ENCODE measurements around the gene CAPN8.

CAPN8 gene

GRCh38 chr1:223654083-223654482 is 11.4 kb downstream of the CAPN8 start:
- no peak for DNase-seq

GRCh38 chr1:223653431-223653830 is 12.1 kb downstream of the CAPN8 start:
- no peak for DNase-seq

GRCh38 chr1:223653015-223653414 is 12.5 kb downstream of the CAPN8 start:
- no peak for DNase-seq

- DNase-seq, result no peak
Measured at GRCh38 chr1:223652436-223652941, 13.0 kb downstream of the CAPN8 start.

GRCh38 chr1:223651291-223651991 is 14.1 kb downstream of the CAPN8 start:
- no peak for DNase-seq

GRCh38 chr1:223650465-223650864 is 15.0 kb downstream of the CAPN8 start:
- no peak for DNase-seq

- no peak for DNase-seq
Measured at GRCh38 chr1:223649222-223649621, 16.3 kb downstream of the CAPN8 start.

- DNase-seq, result no peak
Measured at GRCh38 chr1:223647249-223647648, 18.3 kb downstream of the CAPN8 start.

- DNase-seq, result no peak
Measured at GRCh38 chr1:223645903-223646302, 19.6 kb downstream of the CAPN8 start.

- DNase-seq, result no peak
Measured at GRCh38 chr1:223642237-223642636, 23.3 kb downstream of the CAPN8 start.

GRCh38 chr1:223641523-223642039 is 23.9 kb downstream of the CAPN8 start:
- DNase-seq, result no peak

- DNase-seq, result peak in 1 of 3 donors; percentile 6
Measured at GRCh38 chr1:223639331-223639749, 26.2 kb downstream of the CAPN8 start.

- DNase-seq, result no peak
Measured at GRCh38 chr1:223635236-223635635, 30.3 kb downstream of the CAPN8 start.

GRCh38 chr1:223634423-223634822 is 31.1 kb downstream of the CAPN8 start:
- DNase-seq, result no peak

GRCh38 chr1:223631956-223632355 is 33.5 kb downstream of the CAPN8 start:
- DNase-seq, result no peak

- DNase-seq, result no peak
Measured at GRCh38 chr1:223631473-223631872, 34.0 kb downstream of the CAPN8 start.

GRCh38 chr1:223629126-223629457 is 36.4 kb downstream of the CAPN8 start:
- no peak for DNase-seq

- DNase-seq, result peak; percentile 63 to 78 (median 72)
Measured at GRCh38 chr1:223628233-223629125, 37.0 kb downstream of the CAPN8 start.

GRCh38 chr1:223622132-223622842 is 43.2 kb downstream of the CAPN8 start:
- no peak for DNase-seq

GRCh38 chr1:223621312-223621734 is 44.2 kb downstream of the CAPN8 start:
- DNase-seq, result peak; percentile 79 to 87 (median 86)

- DNase-seq, result peak; percentile 82 to 90 (median 89)
Measured at GRCh38 chr1:223620297-223620897, 45.1 kb downstream of the CAPN8 start.

- DNase-seq, result no peak
Measured at GRCh38 chr1:223618680-223619079, 46.8 kb downstream of the CAPN8 start.
